Measurements from ENCODE around the gene KLF16. TPM values are rescaled to one million over a fixed set of nuclear protein-coding genes. Genes with fewer than 3 reads are reported as not detected.

The KLF16 gene
- total RNA-seq, 1 donor from 2014 or later, result 7.2 TPM

GRCh38 chr19:1808395-1808731 is 55.0 kb downstream of the KLF16 start:
- no peak for DNase-seq (ENCODE audit: low read depth)

DNA sequence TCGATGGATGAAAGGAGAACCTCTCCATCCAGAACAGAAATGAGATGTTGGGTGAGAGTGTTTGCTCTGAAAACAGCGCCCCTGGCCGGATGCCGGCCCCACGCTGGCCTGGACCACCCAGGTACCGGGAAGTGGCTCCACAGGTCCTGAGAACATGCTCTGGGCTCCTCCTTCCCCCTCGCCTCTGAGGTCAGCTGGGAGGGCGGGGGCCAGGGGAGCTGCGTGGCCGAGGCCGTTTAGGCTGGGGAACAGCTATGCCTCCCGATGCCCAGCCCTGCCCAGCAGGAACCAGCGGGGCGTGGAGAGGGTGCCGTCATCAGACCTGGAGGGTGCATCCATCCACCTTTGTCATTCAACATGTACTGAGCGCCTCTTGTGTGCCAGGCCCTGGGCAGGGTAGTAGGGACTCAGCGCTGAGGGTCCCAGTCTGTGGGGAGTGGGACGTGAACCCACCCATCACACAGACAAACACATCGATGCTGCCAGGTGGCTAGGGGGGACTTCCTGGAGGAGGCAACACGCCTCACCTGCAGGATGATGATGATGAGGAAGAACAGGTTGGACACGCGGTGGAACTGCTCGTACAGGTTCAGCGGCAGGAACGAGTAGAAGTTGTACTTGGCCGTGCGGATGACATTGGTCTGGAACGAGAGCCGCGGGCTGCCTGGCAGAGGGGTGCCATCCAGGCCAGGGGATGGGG is 55.5 kb downstream of the KLF16 start:
- DNase-seq (ENCODE audit: low read depth), result peak; percentile 13

DNA sequence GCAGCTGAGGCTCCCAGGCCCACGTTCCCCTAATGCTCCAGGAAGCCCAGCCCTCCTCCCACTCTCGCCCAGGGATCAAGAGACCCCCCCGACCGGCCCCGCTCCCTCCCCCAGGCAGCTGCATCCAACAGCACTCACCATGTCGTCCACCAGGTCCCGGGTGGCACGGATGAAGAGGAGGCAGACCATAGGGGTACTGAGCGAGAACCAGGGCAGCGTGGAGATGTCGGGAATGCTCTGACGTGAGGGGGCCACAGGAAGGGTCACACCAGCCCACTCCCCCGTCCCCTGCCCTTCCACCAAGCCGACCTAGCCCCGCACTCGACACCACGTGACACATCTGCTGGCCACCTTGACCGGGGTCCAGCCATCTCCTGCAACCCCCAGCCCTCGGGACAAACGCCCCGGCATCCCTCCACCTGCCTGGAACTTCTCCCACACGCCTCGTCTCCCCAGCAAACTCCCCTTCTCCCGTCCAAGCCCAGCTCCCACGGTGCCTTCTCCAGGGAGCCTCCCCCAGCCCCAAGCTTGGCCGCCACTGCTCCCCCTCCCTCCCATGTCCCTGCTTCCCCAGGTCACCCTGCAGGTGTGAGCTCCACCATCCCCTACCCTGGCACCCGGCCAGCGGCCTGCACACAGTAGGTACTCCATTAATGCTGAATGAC is 56.2 kb downstream of the KLF16 start:
- no peak for DNase-seq (ENCODE audit: low read depth)

- DNase-seq (ENCODE audit: low read depth), result no peak
These were observed 57.0 kb downstream of the KLF16 start for GRCh38 chr19:1806184-1807029.

DNA sequence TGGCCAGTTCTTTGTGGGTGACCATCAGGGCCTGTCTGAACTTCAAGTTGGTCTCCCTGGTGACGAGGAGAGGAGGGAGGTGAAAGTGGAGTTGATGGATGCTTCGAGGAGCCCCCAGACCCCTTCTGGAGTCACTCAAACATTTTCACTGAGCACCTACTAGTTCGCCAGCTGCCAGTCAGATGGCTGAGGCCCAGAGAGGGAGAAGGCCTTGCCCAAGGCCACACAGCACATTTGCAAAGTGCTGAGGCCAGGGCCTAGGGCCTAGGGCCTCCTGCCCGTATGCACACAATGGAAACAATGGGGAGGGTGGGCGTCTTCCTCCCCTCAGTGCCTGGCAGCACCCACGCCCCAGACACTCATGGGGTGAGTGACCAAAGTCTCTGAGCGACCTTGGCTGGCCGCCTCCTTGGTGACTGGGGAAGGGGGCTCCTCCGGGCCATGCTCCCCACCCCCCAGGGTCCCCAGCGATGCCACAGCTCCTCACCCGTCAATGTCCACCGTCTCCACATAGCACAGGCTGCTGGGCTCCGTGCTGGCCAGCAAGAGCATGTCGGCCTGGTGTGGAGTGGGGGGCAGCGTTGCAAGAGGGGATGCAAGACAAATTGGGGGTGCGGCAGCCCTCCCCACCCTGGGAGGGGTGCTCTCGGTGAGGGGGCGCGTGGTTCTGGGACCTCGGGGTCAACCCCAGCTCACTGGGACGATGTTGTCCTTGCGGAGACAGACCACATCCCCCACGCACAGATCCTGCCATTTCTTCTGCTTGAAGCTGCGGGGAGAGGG is 57.8 kb downstream of the KLF16 start:
- DNase-seq (ENCODE audit: low read depth), result no peak

- DNase-seq (ENCODE audit: low read depth), result no peak
These were observed 58.5 kb downstream of the KLF16 start for GRCh38 chr19:1804858-1805257.

Other genes with a start within 250 kb of the KLF16 start
- gene TCF3, start 211.0 kb downstream of the KLF16 start, total RNA-seq, result 39.2 and 102 TPM in 2 replicates
- not detected in 2 replicates for gene ONECUT3, start 110.1 kb downstream of the KLF16 start, total RNA-seq
- gene ATP8B3, start 51.3 kb downstream of the KLF16 start, total RNA-seq, result 2.4 and 4.2 TPM in 2 replicates
- 3.6 and 14.0 TPM in 2 replicates for gene REXO1, start 15.1 kb downstream of the KLF16 start, total RNA-seq
- 34.2 and 46.7 TPM in 2 replicates for gene ABHD17A, start 21.9 kb upstream of the KLF16 start, total RNA-seq
- 2.6 and 6.5 TPM in 2 replicates for gene ADAT3, start 41.8 kb upstream of the KLF16 start, total RNA-seq
- 45.5 and 135 TPM in 2 replicates for gene SCAMP4, start 41.8 kb upstream of the KLF16 start, total RNA-seq
- 65.1 and 78.4 TPM in 2 replicates for gene CSNK1G2, start 77.6 kb upstream of the KLF16 start, total RNA-seq
- 31.4 and 144 TPM in 2 replicates for gene BTBD2, start 152.1 kb upstream of the KLF16 start, total RNA-seq
- gene MKNK2, start 187.7 kb upstream of the KLF16 start, total RNA-seq, result 78.8 and 193 TPM in 2 replicates
- 16.0 and 46.7 TPM in 2 replicates for gene MOB3A, start 232.7 kb upstream of the KLF16 start, total RNA-seq
- gene IZUMO4, start 233.3 kb upstream of the KLF16 start, total RNA-seq, result 0.89 and 3.5 TPM in 2 replicates

Measured in renal cortical epithelial cell (primary cell).